ENCODE measurements around the gene GGCX.

GGCX gene

GRCh38 chr2:85534881-85535280, 26.4 kb downstream of the GGCX start:
- no peak overlapping the region for H3K4me3 ChIP-seq (ENCODE audit: low read depth, low read length)
- no peak for DNase-seq (ENCODE audit: low read depth)
- TF ChIP-seq, protein P1, sequence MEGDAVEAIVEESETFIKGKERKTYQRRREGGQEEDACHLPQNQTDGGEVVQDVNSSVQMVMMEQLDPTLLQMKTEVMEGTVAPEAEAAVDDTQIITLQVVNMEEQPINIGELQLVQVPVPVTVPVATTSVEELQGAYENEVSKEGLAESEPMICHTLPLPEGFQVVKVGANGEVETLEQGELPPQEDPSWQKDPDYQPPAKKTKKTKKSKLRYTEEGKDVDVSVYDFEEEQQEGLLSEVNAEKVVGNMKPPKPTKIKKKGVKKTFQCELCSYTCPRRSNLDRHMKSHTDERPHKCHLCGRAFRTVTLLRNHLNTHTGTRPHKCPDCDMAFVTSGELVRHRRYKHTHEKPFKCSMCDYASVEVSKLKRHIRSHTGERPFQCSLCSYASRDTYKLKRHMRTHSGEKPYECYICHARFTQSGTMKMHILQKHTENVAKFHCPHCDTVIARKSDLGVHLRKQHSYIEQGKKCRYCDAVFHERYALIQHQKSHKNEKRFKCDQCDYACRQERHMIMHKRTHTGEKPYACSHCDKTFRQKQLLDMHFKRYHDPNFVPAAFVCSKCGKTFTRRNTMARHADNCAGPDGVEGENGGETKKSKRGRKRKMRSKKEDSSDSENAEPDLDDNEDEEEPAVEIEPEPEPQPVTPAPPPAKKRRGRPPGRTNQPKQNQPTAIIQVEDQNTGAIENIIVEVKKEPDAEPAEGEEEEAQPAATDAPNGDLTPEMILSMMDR (IDR thresholded peaks at IDR 0.05; ENCODE audit: insufficient read depth, low read depth, low read length, missing control alignments): no peak

DNA sequence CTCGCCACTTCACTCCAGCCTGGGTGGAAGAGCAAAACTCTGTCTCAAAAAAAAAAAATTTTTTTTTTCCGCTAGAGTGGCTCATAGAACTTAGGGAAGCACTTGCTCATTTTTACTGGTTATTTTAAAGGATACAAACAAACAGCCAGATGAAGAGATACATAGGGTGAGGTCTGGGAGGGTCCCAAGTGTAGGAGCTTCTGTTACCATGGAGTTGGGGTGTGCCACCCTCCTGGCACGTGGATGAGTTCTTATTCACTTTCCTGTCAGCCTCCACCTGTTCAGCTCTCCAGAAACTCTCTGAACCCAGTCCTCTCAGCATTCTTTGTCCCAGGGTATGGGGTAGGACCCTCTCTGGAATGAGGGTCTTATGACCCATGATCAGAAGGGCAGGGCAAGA, 27.2 kb downstream of the GGCX start:
- TF ChIP-seq, protein P1 (IDR thresholded peaks at IDR 0.05; ENCODE audit: insufficient read depth, low read depth, low read length, missing control alignments): no peak
- H3K4me3 ChIP-seq (ENCODE audit: low read depth, low read length): no peak overlapping the region
- no peak for DNase-seq (ENCODE audit: low read depth)

GRCh38 chr2:85531589-85531988, 29.7 kb downstream of the GGCX start:
- no peak for DNase-seq (ENCODE audit: low read depth)
- TF ChIP-seq, protein P1 (IDR thresholded peaks at IDR 0.05; ENCODE audit: insufficient read depth, low read depth, low read length, missing control alignments): no peak
- no peak overlapping the region for H3K4me3 ChIP-seq (ENCODE audit: low read depth, low read length)

- DNase-seq (ENCODE audit: low read depth): no peak
- H3K4me3 ChIP-seq (ENCODE audit: low read depth, low read length): no peak overlapping the region
- TF ChIP-seq, protein P1 (IDR thresholded peaks at IDR 0.05; ENCODE audit: insufficient read depth, low read depth, low read length, missing control alignments): no peak
Measured at GRCh38 chr2:85529809-85530208, 31.5 kb downstream of the GGCX start.

DNA sequence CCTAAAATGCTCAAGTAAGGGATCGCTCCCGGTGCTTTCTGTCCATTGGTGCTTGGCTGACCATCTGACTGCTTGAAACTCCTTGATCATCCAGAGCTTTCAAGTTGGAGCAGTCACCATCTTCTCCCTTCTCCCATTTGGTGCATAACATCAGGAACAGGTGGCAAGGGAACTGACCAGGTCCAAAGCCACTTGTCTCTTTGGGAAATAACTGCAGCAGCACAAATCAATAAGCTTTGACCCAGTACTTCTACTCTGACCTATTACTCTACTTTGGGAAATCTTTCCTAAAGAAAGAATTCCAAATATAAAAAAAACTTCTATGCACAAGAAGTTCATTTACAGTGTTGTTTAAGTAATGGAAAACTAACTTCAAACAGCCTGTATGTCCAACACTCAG, 32.9 kb downstream of the GGCX start:
- TF ChIP-seq, protein P1 (IDR thresholded peaks at IDR 0.05; ENCODE audit: insufficient read depth, low read depth, low read length, missing control alignments): no peak
- H3K4me3 ChIP-seq (ENCODE audit: low read depth, low read length): no peak overlapping the region
- DNase-seq (ENCODE audit: low read depth): no peak

DNA sequence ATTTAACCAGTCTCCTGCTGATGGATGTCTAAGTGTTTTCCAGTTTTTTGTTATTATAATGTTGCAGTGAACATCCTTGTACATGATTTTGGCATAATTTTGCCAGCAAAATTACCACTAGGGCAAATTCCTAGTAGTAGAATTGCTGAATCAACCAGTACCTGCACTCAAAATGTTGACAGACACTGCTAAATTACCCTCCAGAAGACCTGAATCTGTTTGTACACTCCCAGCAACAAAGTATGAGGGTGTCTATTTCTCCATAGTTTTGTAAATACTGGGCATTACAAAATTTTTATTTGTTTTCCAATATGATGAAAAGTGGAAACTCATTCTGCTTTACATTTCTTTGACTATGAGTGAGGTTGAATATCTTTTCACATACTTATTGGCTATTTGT, 33.5 kb downstream of the GGCX start:
- TF ChIP-seq, protein P1 (IDR thresholded peaks at IDR 0.05; ENCODE audit: insufficient read depth, low read depth, low read length, missing control alignments): no peak
- no peak overlapping the region for H3K4me3 ChIP-seq (ENCODE audit: low read depth, low read length)
- no peak for DNase-seq (ENCODE audit: low read depth)

DNA sequence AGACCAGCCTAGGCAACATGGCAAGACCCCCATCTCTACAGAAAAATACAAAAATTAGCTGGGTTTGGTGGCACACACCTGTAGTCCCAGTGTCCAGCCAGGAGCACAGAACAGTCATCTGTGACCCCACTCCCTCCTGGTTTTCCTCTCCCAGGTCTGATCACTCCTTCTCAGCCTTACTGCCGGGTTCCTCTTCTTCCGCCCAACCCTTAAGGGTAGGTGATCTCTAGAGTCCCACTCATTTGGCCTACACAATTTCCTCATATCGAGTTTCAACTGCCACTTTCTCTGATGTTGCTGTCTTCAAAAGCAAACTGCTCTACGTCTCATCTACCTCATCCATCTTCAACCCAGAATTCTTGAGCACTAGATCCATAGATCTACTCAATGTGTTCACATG, 35.7 kb downstream of the GGCX start:
- H3K4me3 ChIP-seq (ENCODE audit: low read depth, low read length): no peak overlapping the region
- TF ChIP-seq, protein P1 (IDR thresholded peaks at IDR 0.05; ENCODE audit: insufficient read depth, low read depth, low read length, missing control alignments): no peak
- no peak for DNase-seq (ENCODE audit: low read depth)
